IMR-90 (cell line): ENCODE measurements around the gene PRPF6.

Experiments used
- BHLHE40 ChIP-seq: fragments of 150-350 bp; IDR thresholded peaks from 2 replicates; pipeline ENCODE4 v1.6.1; 2016; ENCODE audit warnings: mild to moderate bottlenecking, low read depth, low read length
- CHD1 ChIP-seq: IDR thresholded peaks from 2 replicates; pipeline ENCODE4 v1.6.1; 2012; ENCODE audit warnings: low read depth, low read length, improper control_type of control experiment
- MAZ ChIP-seq: IDR thresholded peaks from 2 replicates; pipeline ENCODE4 v1.6.1; 2012; ENCODE audit warnings: low read depth, mild to moderate bottlenecking, low read length, improper control_type of control experiment, moderate library complexity, borderline replicate concordance
- MXI1 ChIP-seq: IDR thresholded peaks from 2 replicates; pipeline ENCODE4 v1.6.1; 2012; ENCODE audit warnings: low read depth, mild to moderate bottlenecking, low read length, moderate library complexity, borderline replicate concordance
- NFE2L2 ChIP-seq: fragments of 150-350 bp; IDR thresholded peaks from 2 replicates; pipeline ENCODE4 v1.6.1; 2016; ENCODE audit warnings: low read depth, mild to moderate bottlenecking, low read length
- POLR2A ChIP-seq: IDR thresholded peaks from 2 replicates; pipeline ENCODE4 v1.6.1; 2012; ENCODE audit warnings: mild to moderate bottlenecking, low read depth, low read length
- RFX5 ChIP-seq: IDR thresholded peaks from 2 replicates; pipeline ENCODE4 v1.8.0; 2012; ENCODE audit warnings: low read depth, mild to moderate bottlenecking, low read length, moderate library complexity
- TF ChIP-seq, protein P1 (sequence below): conservative IDR thresholded peaks from 2 replicates; pipeline ENCODE4 v1.5.1; 2012; ENCODE audit warnings: mild to moderate bottlenecking, low read depth, low read length, improper control_type of control experiment
- TF ChIP-seq, protein P2 (sequence below): fragments of 150-350 bp; IDR thresholded peaks from 2 replicates; pipeline ENCODE4 v1.6.1; 2017; ENCODE audit warnings: mild to moderate bottlenecking, antibody characterized with exemption, low read length, low read depth
- TF ChIP-seq, protein P3 (sequence below): fragments of 150-350 bp; IDR thresholded peaks from 2 replicates; pipeline ENCODE4 v1.6.1; 2016; ENCODE audit warnings: low read depth, mild to moderate bottlenecking, low read length, moderate library complexity, borderline replicate concordance

DNA sequence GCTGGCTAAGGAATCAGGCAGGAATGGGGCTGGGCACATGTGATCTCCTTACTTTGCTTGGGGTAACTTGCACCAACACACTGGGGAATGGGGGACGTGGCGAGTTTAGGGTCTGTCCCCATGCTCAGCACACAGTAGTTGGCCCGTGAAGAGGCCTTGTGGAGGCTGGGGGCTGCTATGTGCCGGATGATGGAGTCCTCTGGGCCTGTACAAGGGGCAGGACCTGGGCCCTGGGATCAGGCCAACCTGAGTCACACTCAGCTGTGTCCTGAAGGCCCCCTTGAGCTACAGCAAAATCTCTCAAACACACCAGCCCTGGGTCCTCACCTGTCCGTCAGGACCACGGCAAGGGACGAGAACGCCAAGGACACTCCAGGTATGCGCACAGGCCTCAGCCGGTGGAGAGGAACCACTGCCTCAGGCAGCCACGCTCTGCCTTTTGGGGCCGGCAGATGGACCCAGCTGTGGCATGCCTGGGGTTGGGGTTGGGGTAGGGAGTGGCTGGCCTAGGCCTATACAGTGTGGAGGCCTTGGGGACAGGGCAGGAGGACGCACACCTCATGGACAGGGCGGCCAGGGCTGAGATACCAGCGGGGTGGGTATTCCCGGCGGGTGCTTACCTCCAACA, 35.8 kb upstream of the PRPF6 start:
- TF ChIP-seq, protein P1, sequence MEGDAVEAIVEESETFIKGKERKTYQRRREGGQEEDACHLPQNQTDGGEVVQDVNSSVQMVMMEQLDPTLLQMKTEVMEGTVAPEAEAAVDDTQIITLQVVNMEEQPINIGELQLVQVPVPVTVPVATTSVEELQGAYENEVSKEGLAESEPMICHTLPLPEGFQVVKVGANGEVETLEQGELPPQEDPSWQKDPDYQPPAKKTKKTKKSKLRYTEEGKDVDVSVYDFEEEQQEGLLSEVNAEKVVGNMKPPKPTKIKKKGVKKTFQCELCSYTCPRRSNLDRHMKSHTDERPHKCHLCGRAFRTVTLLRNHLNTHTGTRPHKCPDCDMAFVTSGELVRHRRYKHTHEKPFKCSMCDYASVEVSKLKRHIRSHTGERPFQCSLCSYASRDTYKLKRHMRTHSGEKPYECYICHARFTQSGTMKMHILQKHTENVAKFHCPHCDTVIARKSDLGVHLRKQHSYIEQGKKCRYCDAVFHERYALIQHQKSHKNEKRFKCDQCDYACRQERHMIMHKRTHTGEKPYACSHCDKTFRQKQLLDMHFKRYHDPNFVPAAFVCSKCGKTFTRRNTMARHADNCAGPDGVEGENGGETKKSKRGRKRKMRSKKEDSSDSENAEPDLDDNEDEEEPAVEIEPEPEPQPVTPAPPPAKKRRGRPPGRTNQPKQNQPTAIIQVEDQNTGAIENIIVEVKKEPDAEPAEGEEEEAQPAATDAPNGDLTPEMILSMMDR: no peak
- TF ChIP-seq, protein P2, sequence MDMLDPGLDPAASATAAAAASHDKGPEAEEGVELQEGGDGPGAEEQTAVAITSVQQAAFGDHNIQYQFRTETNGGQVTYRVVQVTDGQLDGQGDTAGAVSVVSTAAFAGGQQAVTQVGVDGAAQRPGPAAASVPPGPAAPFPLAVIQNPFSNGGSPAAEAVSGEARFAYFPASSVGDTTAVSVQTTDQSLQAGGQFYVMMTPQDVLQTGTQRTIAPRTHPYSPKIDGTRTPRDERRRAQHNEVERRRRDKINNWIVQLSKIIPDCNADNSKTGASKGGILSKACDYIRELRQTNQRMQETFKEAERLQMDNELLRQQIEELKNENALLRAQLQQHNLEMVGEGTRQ: no peak
- TF ChIP-seq POLR2A: no peak
- TF ChIP-seq, protein P3, sequence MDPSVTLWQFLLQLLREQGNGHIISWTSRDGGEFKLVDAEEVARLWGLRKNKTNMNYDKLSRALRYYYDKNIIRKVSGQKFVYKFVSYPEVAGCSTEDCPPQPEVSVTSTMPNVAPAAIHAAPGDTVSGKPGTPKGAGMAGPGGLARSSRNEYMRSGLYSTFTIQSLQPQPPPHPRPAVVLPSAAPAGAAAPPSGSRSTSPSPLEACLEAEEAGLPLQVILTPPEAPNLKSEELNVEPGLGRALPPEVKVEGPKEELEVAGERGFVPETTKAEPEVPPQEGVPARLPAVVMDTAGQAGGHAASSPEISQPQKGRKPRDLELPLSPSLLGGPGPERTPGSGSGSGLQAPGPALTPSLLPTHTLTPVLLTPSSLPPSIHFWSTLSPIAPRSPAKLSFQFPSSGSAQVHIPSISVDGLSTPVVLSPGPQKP: no peak
- TF ChIP-seq RFX5: no peak
- TF ChIP-seq NFE2L2: no peak
- TF ChIP-seq MAZ: no peak
- TF ChIP-seq BHLHE40: no peak
- no peak for TF ChIP-seq MXI1
- no peak for TF ChIP-seq CHD1
